AG09309 (cell line): Measurements from ENCODE around the gene ITIH3.

Source experiments
- DNase-seq: peaks from one replicate; pipeline ENCODE4 v3.0.0-alpha.2; 2010; ENCODE audit warnings: low read depth
- H3K4me3 ChIP-seq: 2 replicates; pipeline ENCODE4 v1.5.1; 2011; ENCODE audit warnings: mild to moderate bottlenecking, low read depth, low read length, moderate library complexity; ENCODE audit not compliant: control insufficient read depth
- CTCF ChIP-seq: IDR thresholded peaks from 2 replicates; pipeline ENCODE4 v1.5.1; 2011; ENCODE audit warnings: mild to moderate bottlenecking, low read depth, low read length, inconsistent platforms; ENCODE audit not compliant: insufficient read depth, control insufficient read depth; ENCODE audit errors: missing control alignments

Gene ITIH3

GRCh38 chr3:52847241-52847640 lies 52.6 kb downstream of the ITIH3 start:
- TF ChIP-seq CTCF: no peak
- H3K4me3 ChIP-seq: no peak overlapping the region
- no peak for DNase-seq

GRCh38 chr3:52847726-52848125 lies 53.1 kb downstream of the ITIH3 start:
- no peak overlapping the region for H3K4me3 ChIP-seq
- no peak for TF ChIP-seq CTCF
- no peak for DNase-seq

- TF ChIP-seq CTCF: no peak
- H3K4me3 ChIP-seq: no peak overlapping the region
- DNase-seq: peak; percentile 39
These were observed 54.0 kb downstream of the ITIH3 start for GRCh38 chr3:52848617-52849016.

GRCh38 chr3:52849656-52850055 lies 55.1 kb downstream of the ITIH3 start:
- DNase-seq: no peak
- no peak for TF ChIP-seq CTCF
- no peak overlapping the region for H3K4me3 ChIP-seq

GRCh38 chr3:52851348-52851747 lies 56.8 kb downstream of the ITIH3 start:
- DNase-seq: no peak
- TF ChIP-seq CTCF: peak; percentile 68

GRCh38 chr3:52852419-52852818 lies 57.8 kb downstream of the ITIH3 start:
- no peak overlapping the region for H3K4me3 ChIP-seq
- no peak for DNase-seq
- TF ChIP-seq CTCF: no peak

More at GRCh38 chr3:52851348-52851747, 56.8 kb downstream of the ITIH3 start:
- no peak overlapping the region for H3K4me3 ChIP-seq

- no peak for DNase-seq
- no peak for TF ChIP-seq CTCF
- H3K4me3 ChIP-seq: no peak overlapping the region
These were observed 59.4 kb downstream of the ITIH3 start for GRCh38 chr3:52854013-52854412.
